ENCODE results near the gene STAC.
A peak's percentile ranks its signal among the peaks of the same experiment; 100 is the strongest.

Gene STAC, protein sequence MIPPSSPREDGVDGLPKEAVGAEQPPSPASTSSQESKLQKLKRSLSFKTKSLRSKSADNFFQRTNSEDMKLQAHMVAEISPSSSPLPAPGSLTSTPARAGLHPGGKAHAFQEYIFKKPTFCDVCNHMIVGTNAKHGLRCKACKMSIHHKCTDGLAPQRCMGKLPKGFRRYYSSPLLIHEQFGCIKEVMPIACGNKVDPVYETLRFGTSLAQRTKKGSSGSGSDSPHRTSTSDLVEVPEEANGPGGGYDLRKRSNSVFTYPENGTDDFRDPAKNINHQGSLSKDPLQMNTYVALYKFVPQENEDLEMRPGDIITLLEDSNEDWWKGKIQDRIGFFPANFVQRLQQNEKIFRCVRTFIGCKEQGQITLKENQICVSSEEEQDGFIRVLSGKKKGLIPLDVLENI

DNA sequence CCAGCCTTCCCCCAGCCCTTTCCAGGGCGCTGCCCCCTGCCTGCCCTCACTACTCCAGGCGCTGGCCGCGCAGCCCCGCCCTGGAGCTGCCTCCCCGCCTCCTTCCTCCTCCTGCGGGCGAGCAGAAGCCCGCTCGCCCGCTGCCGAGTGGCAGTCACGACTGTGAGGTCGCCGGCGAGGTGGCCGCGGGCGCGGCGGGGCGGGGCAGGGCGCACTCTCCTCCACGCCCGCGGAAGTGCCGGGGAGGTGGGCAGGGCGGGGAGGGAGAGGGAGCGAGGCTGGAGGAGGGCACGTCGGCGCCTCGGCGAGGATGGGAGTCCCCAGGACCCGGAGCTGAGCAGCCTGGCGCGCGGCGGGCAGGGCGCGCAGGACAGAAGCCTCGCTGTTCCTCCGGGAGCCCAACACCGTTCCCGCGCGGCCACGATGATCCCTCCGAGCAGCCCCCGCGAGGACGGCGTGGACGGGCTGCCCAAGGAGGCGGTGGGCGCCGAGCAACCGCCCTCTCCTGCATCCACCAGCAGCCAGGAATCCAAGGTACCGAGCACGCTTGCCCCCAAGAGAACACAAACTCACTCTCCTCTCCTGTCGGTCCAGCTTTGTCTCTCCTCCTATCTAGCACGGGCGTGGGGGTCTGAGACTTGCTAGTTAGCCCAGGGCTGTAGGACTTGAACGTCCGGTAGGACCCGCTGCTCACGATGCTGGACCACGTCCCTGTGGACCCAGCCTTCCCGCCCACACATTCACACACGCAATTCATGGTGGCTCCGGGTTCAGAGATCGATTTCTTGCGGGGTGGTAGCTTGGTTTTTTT, at the start of gene STAC:
Gene STAC, plus strand, starts transcription at position 284 of the 811 bp plus-strand sequence. Its CDS starts 140 bp downstream, at position 424.
- DNase-seq, result peak; percentile 12 to 23

DNA sequence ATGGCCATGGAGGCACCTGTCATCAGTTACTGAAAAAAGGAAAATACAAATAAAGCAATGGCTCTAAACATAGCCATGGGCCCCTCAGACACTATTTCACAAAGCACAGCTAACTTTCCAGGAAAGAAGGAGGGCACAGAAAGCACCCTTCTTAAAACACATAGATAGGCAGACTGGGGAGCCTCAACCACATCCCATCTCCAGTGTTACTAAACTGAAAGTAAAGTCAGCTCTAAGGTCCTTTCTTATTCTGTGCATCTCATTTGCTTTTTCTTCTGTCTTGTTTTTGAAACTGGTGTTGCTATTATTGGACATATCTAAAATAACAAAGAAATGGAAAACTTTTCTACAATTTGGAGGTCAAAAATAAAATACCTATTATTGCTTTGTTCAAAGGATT, 48.2 kb upstream of the STAC start:
- no peak for DNase-seq

DNA sequence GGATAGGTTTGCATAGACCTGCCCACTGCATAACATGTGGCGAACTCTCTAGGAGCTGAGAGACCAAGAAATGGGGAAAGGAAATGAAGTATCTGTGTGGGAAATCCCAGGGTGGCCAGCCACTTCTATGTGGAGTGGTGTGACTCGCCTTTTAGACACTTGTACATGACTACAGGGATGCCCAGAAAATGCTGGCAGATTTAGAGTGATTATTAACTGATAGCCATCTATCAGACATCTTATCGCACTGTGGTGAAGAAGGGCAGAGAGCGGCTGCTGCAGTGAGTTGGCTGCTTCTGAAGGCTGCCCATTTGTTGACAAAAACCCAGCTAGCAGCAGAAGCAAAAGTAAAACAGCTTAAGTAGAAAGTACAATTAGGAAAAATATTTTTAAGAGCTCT, 18.1 kb upstream of the STAC start:
- DNase-seq, result no peak

DNA sequence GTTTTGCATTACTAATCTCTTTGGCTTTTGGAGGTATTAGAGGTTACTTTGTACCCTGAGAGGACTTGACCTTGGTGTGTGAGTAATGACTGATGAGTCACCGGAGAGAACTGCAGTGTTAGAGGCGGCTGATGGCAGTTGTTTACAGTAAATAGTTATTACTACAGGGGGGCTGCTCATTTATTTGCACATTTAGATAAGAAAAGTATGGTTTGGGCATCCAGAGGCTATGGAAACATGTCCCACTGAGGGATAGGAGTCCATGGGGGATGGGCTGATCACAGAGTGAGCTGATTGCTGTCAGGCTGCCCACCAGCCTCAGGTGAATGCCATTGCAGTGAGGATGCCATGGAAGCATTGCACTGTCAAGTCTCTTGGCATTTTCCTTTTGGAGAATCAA, 17.3 kb upstream of the STAC start:
- no peak for DNase-seq

DNA sequence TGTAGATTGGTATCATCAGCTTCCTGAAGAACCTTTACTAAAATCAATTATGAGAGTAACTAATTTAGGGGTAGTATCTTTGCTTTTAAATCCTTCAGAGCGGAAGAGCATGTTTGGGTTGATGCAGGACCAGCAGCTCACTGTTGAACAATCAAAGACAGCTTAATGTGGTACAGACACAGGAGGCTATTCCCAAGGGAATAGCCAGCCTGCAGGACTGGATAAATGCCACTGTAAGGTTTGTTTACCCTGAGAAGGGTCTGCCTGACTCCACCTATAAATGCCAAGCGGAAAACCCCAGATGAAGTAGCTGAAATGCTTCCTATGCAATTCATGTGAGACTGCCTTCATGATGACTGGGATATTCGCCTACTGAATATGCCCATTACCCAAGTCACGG, 16.0 kb upstream of the STAC start:
- no peak for DNase-seq

DNA sequence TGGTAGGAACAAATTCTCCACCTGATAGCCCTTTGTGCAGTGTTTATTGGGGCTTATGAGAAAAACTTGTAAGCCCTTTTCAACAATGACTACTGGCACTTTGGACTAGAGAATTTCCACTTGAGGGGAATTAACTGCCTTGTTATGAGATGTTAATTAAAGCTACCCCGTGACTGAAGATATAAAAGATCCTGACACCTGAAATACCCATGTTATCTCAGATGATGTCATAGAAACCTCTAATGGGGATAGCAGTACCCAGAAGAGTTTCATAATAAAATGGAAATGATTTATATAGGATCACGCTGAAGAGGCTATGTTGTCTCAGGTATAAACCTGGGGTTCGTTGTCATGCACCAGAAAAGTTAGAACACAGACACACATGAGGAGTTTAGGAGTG, 14.5 kb upstream of the STAC start:
- no peak for DNase-seq

DNA sequence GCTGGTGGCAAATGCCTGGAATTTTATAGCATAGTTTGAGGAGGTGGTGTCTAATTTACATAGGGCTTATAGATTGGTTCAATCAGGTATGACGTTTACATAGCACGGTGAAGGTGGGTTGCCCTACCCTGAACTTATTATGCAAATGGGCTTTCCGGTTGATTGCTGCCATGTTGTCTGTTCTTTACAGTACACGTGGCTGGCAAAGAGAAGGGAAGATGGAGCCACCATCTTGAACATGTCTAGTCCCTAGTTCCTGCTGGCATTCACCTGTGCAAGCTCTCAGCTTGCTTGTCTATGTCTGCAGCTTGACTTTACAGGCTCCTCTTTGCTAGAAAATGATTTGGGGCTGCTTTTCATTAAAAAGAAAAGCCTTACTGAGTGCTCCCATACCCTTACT, 14.0 kb upstream of the STAC start:
- DNase-seq, result no peak

DNA sequence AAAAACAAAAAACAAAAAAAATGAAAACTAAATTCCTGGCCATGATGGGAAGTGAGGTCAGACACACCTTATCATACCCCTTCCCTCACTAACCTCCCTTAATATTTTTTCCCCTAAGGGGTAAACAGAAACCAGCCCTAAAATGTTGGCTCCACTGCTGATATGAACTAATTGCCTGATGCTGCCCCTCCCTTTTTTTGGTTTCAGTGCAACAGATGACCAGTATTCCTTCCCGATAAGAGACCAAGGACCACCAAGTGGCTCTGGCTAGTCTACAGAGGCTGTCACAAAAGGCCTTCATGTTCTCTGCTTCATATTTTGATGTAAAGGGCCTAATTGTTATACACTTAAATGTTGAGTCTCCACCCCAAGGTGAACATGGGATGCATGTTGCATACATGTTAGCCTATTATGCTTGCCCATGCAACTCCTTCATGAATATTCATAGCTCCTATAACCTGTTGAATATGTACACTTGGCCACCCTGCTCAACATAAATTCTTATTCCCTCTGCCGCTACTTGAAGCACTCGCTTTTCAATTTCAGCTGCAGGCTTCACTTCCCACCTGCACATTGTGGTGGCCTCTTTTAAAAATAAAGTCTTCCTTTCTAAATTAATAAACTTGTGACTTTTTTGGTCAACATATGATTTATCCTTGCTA, 12.3 kb upstream of the STAC start:
- DNase-seq, result no peak

DNA sequence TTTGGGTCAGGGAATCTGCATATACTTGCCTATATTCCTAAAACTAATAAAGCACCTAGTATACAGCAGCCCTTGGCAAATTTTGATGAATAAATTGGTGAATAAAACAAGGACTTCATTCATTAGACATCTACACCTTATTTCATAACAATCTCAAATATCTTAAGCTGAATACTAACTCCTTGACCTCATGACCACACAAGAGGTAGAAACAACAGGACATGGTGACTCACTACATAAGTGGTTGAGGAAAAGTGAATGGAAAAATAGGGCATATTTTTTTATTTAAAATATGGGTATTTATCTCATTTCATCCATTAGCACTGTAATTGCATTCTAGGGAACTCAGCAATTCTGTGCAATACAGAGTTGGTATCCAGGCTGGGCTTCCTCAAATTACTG, 7.8 kb upstream of the STAC start:
- DNase-seq, result no peak

DNA sequence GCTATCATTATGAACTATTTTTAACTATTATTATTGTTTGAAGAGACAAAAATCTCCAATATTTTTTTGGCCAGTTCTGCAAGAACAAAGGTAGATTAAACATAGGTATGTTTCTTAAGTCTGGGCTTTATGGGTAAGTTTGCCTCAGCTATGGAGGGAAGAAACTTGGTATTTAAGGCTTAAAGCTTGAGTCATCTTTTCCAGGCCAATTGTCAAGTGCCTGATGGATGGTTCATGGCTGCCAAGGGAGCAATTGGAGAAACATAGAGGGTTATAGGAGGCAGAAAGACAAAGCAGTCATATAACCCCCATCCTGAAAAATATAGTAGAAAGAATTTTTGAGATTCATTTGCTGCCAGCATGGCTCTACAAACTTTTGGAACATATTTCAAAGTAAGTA, 7.2 kb upstream of the STAC start:
- no peak for DNase-seq

DNA sequence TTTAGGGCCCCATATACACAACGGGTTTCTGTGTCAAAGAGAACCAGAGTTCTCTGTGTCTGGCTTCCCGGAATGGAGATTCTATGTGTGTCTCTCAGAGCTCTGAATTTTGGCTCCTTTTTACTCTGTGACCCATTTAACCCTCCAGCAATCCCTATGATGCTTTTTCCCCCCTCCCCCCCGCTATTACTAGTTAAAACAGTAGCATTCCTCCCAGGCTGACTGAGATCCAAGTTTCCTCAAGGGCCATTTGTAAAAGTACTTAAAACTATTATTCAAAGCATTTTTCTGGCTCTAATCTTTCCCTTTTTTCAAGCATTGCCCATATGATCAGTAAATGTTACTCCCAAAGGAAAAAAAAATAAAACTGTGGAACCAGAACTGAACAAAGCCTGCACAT, 6.6 kb upstream of the STAC start:
- DNase-seq, result no peak

DNA sequence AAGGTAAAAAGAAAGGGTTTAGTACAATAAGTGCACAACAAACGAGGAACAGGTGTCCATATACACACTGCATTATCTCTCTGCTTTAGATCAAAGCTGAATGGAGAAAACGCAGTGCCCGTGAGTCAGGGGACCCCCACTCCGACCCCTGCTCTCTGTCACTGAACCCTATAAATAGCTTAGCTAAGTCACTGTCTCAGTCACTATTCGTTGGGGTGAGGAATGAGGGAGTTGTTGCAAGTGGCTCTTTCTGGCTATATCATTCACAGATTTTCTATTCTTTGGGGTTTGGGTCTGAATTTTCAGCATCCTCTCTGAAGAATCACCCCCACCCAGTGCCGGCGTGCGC, 458 bp upstream of the STAC start:
- no peak for DNase-seq

DNA sequence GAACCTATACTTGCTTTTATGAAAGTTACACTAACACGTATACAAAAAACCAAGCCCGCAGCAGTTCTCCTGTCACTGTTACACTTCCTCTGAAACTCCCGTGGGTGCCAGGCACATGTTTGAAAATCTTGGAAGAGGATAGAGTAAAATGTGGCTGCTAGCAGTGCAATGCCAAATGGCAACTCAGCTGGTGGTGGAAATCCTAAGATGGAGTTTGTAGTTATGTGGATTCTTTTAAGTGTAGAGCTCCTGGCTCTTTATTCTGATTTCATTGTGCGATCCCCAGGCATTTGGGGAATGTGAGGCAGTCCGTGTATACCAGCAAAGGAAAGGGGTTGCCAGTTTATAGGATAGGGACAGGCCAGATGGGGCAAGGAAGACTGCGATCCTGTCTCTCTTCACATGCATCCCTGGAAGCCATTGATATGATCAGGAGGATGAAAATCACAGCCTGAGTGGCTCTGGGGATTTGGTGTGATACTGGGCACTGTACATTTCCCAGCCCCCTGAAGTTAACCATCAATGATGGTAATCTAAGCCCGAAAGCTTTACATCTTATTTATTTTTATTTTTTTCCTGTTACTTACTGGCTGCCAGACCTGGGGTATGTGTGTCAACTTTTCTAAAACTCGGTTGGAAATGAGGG, 1.1 kb downstream of the STAC start:
- DNase-seq, result no peak

DNA sequence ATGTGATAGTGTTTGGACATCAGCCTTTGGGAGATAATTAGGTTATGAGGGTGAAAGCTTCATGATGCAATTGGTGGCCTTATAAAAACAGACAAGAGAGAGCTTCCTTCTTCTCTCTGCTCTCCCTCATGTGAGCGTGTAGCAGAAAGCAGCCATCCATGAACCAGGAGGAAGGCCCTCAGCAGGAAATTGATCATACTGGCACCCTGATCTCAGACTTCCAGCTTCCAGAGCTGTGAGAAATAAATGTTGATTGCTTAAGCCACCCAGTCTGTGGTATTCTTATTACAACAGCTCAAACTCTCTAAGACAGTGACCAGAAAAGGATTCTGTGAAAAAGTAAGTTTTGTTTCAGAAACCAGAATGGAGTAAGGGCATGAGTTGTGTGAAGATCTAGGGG, 13.3 kb downstream of the STAC start:
- DNase-seq, result peak; percentile 35 to 52

DNA sequence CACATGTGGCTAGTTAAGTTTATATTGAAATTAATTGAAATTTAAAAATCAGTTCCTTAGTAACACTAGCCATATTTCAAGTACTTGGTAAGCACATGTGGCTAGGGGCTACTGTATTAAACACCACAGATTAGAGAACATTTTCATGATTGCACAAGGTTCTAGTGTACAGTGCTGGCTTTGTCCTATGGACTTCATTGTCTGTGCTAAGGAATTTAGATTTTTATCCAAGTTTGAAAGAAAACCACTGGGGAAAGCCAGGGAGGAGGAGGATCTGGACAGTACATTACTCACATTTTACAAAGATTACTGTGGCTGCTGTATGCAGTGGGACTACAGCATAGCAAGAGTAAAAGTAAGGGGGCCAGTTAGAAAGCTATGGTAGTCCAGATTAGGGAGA, 13.9 kb downstream of the STAC start:
- DNase-seq, result no peak

DNA sequence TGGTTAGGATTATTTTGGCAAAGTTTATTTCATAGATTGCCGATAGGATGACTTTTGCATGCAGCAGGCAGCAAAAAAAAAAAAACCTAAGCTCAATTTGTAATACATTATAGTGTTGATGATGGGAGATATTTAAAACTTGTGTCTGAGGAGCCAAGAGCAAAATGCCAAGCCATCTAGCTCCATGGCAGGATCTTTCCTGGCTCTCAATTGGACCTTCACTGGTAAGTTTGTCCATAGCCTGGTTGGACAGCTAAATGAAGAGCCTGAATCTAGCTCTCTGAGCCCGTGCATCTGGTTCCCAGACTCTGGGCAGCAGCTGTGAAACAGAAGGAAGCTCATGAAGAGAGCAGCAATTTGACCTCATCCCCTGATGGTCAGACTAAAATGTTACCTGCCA, 17.5 kb downstream of the STAC start:
- DNase-seq, result no peak

DNA sequence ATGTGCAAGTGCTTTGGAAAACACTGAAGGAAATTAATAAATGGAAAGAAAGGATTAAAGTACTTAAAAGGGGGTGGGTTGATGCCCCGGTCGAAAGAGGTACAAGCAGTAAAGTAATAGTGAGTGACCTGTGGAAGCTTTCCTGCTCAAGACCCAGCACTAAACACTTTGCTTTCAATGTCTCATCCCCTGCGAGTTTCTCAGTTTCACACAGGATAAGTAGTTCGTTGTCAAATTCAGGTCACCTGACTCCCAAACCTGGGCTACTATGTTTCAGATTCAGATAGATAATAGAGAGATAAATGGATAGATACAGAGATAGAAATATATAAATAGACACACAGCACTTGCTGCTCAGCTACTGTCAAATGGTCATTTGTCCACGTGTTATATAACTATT, 19.6 kb downstream of the STAC start:
- no peak for DNase-seq

DNA sequence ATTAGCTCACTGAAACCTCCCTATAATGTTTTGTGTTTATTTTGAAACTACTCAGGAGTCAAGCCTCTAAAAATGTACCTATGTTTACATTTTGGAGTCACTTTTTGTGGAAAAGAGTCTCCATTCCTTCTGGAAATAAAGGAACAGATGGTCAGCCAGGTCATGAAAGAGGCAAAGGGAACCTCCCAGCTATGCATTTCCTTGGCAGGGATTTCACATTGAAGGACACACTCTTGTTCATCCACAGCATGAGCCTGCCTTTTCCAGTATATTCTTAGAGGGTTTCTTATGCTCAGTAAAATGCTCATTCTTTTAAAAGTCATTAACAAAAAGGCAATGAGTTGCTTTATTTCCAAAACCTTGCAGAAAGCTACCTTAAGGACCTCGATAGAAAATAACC, 20.8 kb downstream of the STAC start:
- DNase-seq, result no peak

DNA sequence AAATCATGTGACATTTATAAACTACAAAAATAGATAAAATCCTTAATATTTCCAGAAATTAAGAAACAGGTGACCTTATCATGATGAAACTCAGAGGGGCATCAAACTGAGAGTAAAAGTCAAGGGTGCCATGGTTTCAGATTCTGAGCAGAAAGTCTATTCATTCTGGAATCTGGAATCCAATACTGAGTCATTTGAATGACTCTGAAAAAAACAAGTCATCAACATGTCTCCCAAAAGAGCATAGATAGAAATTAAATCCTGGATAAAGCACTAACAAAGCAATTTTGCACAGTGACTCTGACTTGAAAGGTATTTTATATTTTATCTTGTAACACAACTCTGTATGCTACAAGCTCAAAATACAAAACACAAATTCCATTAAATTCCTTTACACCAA, 23.4 kb downstream of the STAC start:
- no peak for DNase-seq

DNA sequence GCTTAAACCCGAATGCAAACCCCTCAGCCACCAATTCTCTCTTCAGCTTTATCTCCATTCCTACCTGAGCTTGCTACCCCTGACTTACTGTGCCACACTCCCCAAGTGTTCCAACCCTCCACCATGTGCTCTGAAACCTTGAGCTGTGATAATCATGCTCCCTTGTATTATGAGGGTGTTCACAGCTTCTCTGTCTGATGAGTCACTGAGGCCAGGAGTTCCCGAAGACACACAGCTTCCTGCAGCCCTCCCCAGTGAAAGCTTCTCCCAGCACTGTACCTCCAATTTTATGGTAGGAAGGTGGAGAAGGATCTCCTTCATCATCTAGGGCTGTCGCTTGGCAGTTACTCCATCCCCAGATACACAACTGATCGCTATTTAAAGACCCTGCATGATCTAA, 24.9 kb downstream of the STAC start:
- no peak for DNase-seq

DNA sequence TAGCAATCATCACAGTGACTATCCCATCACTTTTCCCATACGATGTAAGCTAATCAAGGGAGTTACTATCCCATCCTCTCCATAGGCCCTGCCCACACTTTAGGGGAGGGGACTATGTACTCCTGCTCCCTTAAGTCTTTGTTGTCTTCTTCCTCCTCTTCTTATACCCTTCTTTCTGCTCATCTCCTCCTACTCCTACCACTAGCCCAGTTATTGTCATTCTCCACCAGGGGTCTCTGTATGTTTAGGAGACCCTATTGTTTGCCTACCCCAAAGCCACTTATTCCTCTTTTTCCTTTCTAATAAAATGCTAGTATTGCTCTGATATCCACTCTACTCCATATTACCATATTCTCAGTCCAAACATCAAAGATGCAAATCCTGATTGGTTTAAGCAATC, 27.8 kb downstream of the STAC start:
- DNase-seq, result peak; percentile 27 to 54

DNA sequence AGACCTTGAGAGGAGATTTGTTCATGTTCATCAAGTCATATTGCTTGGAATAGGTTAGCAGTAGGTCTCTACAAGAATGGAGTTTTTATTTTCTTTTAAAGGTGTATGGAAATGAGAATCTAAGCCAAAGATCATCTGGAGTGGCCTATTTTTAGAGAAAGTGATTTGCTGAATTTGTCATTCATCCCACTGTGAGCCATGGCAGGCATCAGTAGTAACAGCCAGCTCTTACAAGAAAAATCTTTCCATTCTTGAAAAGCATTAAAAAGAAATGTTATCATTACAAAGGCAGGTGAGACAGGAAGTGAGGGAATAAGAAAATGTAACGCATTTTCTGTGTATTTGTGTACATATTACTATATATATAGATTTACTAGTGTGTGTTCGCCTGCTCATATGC, 29.6 kb downstream of the STAC start:
- DNase-seq, result no peak

DNA sequence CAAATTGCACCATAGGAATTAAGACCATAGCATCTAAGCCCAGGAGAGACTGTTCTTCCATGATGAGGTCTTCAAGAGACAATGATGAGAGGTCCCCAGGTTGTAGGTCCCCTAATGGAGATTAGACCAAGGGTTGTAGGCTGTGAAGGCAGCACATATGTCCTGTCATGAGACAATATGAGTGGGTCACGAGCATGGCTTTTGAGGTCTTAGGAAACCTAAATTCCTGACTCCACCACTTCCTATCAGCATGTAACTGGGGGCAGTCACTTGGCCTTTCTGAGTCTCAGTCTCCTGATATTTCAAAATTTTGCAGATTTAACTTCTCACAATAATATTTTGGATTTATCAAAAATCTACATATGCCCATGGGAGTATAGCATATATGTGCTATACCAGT, 31.3 kb downstream of the STAC start:
- no peak for DNase-seq

DNA sequence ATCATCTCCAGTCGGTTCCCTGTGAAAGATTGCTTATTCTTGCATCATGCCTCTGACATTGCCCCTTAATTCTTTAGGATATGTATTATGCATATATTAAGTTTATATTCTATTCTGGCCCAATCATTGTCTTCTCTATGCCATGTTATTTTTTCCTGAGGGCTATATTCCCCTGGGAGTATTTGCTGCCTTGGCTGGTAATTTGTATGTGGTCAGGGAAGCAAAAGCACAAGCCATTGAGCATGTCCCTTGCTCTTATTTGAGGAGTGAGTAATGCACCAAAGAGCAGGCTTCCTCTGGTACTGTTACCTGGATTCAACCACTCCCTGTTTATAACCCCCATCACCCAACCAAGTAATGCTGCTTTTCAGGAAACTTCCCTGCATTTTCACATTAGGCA, 36.3 kb downstream of the STAC start:
- no peak for DNase-seq

All from Kasumi-1 (cell line).